DOHH2 (cell line): Measurements from ENCODE around the gene WWOX.

Experiments
- H3F3A ChIP-seq: fragments of 200-600 bp; sonication (generic), shearing (Covaris generic); 2 replicates; pipeline ENCODE4 v1.6.0; 2016; ENCODE audit warnings: antibody characterized with exemption, mild to moderate bottlenecking; ENCODE audit not compliant: control insufficient read depth, insufficient read depth
- H3K27ac ChIP-seq: fragments of 200-600 bp; sonication (generic); 2 replicates; pipeline ENCODE4 v1.5.1; 2014; ENCODE audit warnings: low read depth, mild to moderate bottlenecking, low read length, moderate library complexity
- H3K27me3 ChIP-seq: fragments of 200-600 bp; sonication (generic); 2 replicates; pipeline ENCODE4 v1.6.1; 2014; ENCODE audit warnings: mild to moderate bottlenecking, low read length, mixed read lengths; ENCODE audit not compliant: control insufficient read depth
- H3K36me3 ChIP-seq: fragments of 200-600 bp; sonication (generic); 2 replicates; pipeline ENCODE4 v1.6.1; 2014; ENCODE audit warnings: mild to moderate bottlenecking, low read length, moderate library complexity, mixed read lengths; ENCODE audit not compliant: control insufficient read depth
- H3K4me1 ChIP-seq: fragments of 200-600 bp; sonication (generic); 2 replicates; pipeline ENCODE4 v1.6.1; 2014; ENCODE audit warnings: mild to moderate bottlenecking, low read length, mixed read lengths; ENCODE audit not compliant: control insufficient read depth
- H3K4me2 ChIP-seq: fragments of 200-600 bp; sonication (generic); 2 replicates; pipeline ENCODE4 v1.6.0; 2014; ENCODE audit warnings: mild to moderate bottlenecking, low read length, moderate library complexity
- H3K4me3 ChIP-seq: fragments of 200-600 bp; sonication (generic); 2 replicates; pipeline ENCODE4 v1.5.1; 2014; ENCODE audit warnings: mild to moderate bottlenecking, low read length, mixed read lengths
- H3K79me2 ChIP-seq: fragments of 200-600 bp; sonication (generic); 2 replicates; pipeline ENCODE4 v1.6.1; 2014; ENCODE audit warnings: mild to moderate bottlenecking, low read length, mixed read lengths; ENCODE audit not compliant: control insufficient read depth
- H3K9me2 ChIP-seq: fragments of 200-600 bp; sonication (generic); replicated peaks from 2 replicates; pipeline ENCODE4 v1.6.1; 2014; ENCODE audit warnings: mild to moderate bottlenecking, low read length, mixed read lengths; ENCODE audit not compliant: control insufficient read depth
- H3K9me3 ChIP-seq: fragments of 200-600 bp; sonication (generic); 2 replicates; pipeline ENCODE4 v1.6.1; 2014; ENCODE audit warnings: antibody characterized with exemption, low read length, mixed read lengths; ENCODE audit not compliant: control insufficient read depth, insufficient read depth
- H4K20me1 ChIP-seq: fragments of 200-600 bp; sonication (generic); 2 replicates; pipeline ENCODE4 v1.6.0; 2014; ENCODE audit warnings: low read depth, mild to moderate bottlenecking, antibody characterized with exemption, low read length, moderate library complexity; ENCODE audit not compliant: control insufficient read depth, insufficient read depth
- EZH2phosphoT487 ChIP-seq: fragments of 200-600 bp; sonication (generic); IDR thresholded peaks from 2 replicates; pipeline ENCODE4 v1.6.1; 2017; ENCODE audit warnings: borderline replicate concordance, mild to moderate bottlenecking, antibody characterized with exemption, low read length, moderate library complexity, mixed read lengths
- TF ChIP-seq, protein P1 (sequence below): fragments of 200-600 bp; sonication (generic); IDR thresholded peaks from one replicate; pipeline ENCODE4 v1.5.1; 2014; ENCODE audit warnings: antibody characterized with exemption, mild to moderate bottlenecking, low read depth, low read length; ENCODE audit not compliant: poor library complexity, severe bottlenecking

WWOX gene

GRCh38 chr16:78927766-78928165 lies 828.3 kb downstream of the WWOX start:
- H3K79me2 ChIP-seq: no peaks in the 10 kb centered on the region
- H3K27ac ChIP-seq: no peak overlapping the region
- TF ChIP-seq, protein P1, sequence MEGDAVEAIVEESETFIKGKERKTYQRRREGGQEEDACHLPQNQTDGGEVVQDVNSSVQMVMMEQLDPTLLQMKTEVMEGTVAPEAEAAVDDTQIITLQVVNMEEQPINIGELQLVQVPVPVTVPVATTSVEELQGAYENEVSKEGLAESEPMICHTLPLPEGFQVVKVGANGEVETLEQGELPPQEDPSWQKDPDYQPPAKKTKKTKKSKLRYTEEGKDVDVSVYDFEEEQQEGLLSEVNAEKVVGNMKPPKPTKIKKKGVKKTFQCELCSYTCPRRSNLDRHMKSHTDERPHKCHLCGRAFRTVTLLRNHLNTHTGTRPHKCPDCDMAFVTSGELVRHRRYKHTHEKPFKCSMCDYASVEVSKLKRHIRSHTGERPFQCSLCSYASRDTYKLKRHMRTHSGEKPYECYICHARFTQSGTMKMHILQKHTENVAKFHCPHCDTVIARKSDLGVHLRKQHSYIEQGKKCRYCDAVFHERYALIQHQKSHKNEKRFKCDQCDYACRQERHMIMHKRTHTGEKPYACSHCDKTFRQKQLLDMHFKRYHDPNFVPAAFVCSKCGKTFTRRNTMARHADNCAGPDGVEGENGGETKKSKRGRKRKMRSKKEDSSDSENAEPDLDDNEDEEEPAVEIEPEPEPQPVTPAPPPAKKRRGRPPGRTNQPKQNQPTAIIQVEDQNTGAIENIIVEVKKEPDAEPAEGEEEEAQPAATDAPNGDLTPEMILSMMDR: no peak
- TF ChIP-seq EZH2phosphoT487: no peak
- H3K4me1 ChIP-seq: no peaks in the 10 kb centered on the region
- H3K9me3 ChIP-seq: no peaks in the 10 kb centered on the region
- no peak overlapping the region for H3K4me2 ChIP-seq
- no peaks in the 10 kb centered on the region for H3K27me3 ChIP-seq
- H3K9me2 ChIP-seq: no peaks in the 10 kb centered on the region
- H4K20me1 ChIP-seq: no peaks in the 10 kb centered on the region
- no peaks in the 10 kb centered on the region for H3K36me3 ChIP-seq
- no peaks in the 10 kb centered on the region for H3F3A ChIP-seq
- no peak overlapping the region for H3K4me3 ChIP-seq

- Histone ChIP-seq H3K27me3 (no peaks in the 10 kb centered on the region), H4K20me1 (no peaks in the 10 kb centered on the region), H3K4me3 (no peak overlapping the region), H3K4me1 (peaks cover 6% of the 10 kb centered on the region), H3K27ac (no peak overlapping the region), H3K4me2 (no peak overlapping the region), H3K79me2 (no peaks in the 10 kb centered on the region), H3K9me2 (no peaks in the 10 kb centered on the region), H3F3A (no peaks in the 10 kb centered on the region), H3K36me3 (no peaks in the 10 kb centered on the region), H3K9me3 (no peaks in the 10 kb centered on the region)
- TF ChIP-seq EZH2phosphoT487: no peak
- TF ChIP-seq, protein P1: no peak
Observed at GRCh38 chr16:78929841-78930240, 830.4 kb downstream of the WWOX start.

- Histone ChIP-seq H3K9me2 (no peaks in the 10 kb centered on the region), H4K20me1 (no peaks in the 10 kb centered on the region), H3K27ac (no peak overlapping the region), H3F3A (no peaks in the 10 kb centered on the region), H3K4me2 (no peak overlapping the region), H3K4me3 (no peak overlapping the region), H3K9me3 (no peaks in the 10 kb centered on the region), H3K79me2 (no peaks in the 10 kb centered on the region), H3K27me3 (no peaks in the 10 kb centered on the region), H3K4me1 (peaks cover 7% of the 10 kb centered on the region), H3K36me3 (no peaks in the 10 kb centered on the region)
- TF ChIP-seq, protein P1: no peak
- no peak for TF ChIP-seq EZH2phosphoT487
Observed at GRCh38 chr16:78930561-78930960, 831.1 kb downstream of the WWOX start.

- Histone ChIP-seq H3K4me1 (peaks cover 7% of the 10 kb centered on the region), H4K20me1 (no peaks in the 10 kb centered on the region)
Observed at GRCh38 chr16:78931267-78931666, 831.8 kb downstream of the WWOX start.

More at GRCh38 chr16:78931267-78931666, 831.8 kb downstream of the WWOX start:
- H3K4me2 ChIP-seq: no peak overlapping the region
- H3K27ac ChIP-seq: no peak overlapping the region
- no peaks in the 10 kb centered on the region for H3K9me2 ChIP-seq
- H3K4me3 ChIP-seq: no peak overlapping the region
- H3K27me3 ChIP-seq: no peaks in the 10 kb centered on the region
- H3K9me3 ChIP-seq: no peaks in the 10 kb centered on the region
- no peaks in the 10 kb centered on the region for H3F3A ChIP-seq
- no peaks in the 10 kb centered on the region for H3K79me2 ChIP-seq
- TF ChIP-seq, protein P1: no peak
- no peak for TF ChIP-seq EZH2phosphoT487
- H3K36me3 ChIP-seq: no peaks in the 10 kb centered on the region
